Neuron (in vitro differentiated cells): ENCODE data around the gene TOR1AIP2.
"Not testable (repeated sequence)": the region's sequence is repeated elsewhere in the genome, so short reads cannot be mapped to it uniquely, and the experiment has no call there.

Experiments
- H2AFZ ChIP-seq: one replicate; pipeline ENCODE4 v1.6.1; 2013; ENCODE audit warnings: low read depth, mild to moderate bottlenecking, inconsistent platforms, low read length, moderate library complexity
- H3K27me3 ChIP-seq: one replicate; pipeline ENCODE4 v1.6.1; 2013; ENCODE audit warnings: low read length; ENCODE audit not compliant: insufficient read depth
- H3K36me3 ChIP-seq: one replicate; pipeline ENCODE4 v1.6.1; 2013; ENCODE audit warnings: low read length; ENCODE audit not compliant: insufficient read depth
- H3K4me1 ChIP-seq: one replicate; pipeline ENCODE4 v1.6.1; 2013; ENCODE audit warnings: low read length; ENCODE audit not compliant: insufficient read depth
- H3K4me3 ChIP-seq: 2 replicates; pipeline ENCODE4 v1.5.1; 2013; ENCODE audit warnings: mild to moderate bottlenecking, low read length, moderate library complexity
- H3K9me3 ChIP-seq: one replicate; pipeline ENCODE4 v1.6.1; 2013; ENCODE audit warnings: low read length

TOR1AIP2 gene

DNA sequence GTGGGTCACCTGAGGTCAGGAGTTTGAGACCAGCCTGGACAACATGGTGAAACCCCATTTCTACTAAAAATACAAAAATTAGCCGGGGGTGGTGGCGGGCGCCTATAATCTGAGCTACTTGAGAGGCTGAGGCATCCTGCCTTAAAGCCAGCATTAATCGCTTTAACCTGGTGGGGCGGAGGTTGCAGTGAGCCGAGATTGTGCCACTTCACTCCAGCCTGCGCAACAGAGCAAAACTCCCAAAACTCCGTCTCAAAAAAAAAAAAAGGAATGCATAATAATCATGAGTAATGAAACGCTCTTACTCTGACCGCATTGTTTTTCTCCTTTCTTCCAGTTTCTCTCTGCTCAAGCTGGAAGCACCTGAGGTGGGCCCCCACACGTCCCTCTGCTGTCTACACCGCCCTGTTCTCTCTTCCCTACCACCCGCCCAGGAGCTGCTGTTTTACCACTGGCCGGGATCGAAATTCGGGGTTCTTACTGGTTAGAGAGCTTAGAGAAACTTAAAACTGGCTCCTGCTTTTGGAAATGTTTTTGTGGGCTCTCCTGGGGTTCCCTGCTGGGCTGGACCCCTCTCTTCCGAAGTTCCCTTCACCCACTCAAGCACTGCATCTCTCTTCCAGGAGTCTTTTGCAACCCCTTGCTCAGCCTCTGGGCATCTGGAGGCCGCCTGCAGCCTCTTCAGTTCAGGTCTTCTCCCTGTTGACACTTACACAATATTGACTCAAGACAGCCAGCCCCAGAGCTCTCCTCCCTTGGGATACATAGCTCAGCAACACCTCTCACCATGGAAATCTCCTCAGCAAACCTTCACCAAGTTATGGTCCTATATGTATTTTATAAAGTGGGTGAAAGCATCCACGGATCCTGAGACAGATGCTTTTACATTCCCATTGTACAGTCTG, 72.1 kb downstream of the TOR1AIP2 start:
- Histone ChIP-seq H3K9me3 (no peaks in the 10 kb centered on the region), H2AFZ (no peak overlapping the region), H3K4me1 (peaks cover 2% of the 10 kb centered on the region), H3K27me3 (peaks cover 9% of the 10 kb centered on the region), H3K36me3 (no peaks in the 10 kb centered on the region), H3K4me3 (no peak overlapping the region)

DNA sequence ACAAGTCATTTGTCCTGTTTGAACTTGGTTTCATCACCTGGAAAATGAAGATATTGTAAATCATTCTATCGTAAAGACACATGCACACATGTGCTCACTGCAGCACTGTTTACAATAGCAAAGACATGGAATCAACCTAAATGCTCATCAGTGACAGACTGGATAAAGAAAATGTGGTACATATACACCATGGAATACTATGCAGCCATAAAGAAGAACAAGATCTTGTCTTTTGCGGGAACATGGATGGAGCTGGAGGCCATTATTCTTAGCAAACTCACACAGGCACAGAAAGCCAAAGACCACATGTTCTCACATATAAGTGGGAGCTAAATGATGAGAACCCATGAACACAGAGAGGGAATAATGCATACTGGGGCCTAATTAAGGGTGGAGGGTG, 73.2 kb downstream of the TOR1AIP2 start:
- H3K36me3 ChIP-seq, H2AFZ ChIP-seq, H3K27me3 ChIP-seq, H3K4me3 ChIP-seq, H3K9me3 ChIP-seq, H3K4me1 ChIP-seq: not testable (repeated sequence)

DNA sequence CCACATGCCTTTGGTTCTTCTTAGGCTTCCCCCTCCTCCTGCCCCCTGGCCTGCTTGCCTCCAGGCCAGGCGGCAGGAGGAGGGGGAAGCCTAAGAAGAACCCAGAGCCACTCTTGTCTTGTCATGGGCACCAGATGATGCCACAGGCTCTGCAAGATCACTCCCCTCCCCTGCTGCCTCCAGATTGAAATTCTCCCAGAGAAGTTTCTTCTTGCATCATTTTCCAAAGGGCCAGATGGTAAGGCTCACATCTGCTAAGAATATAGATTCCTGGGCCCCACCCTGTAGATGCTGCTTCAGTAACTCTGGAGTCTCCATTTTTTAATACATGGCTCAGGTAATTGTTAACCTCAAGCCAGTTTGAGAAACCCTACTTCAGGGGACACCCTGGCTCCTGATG, 73.7 kb downstream of the TOR1AIP2 start:
- Histone ChIP-seq H3K4me3 (no peak overlapping the region), H3K9me3 (no peaks in the 10 kb centered on the region), H3K4me1 (no peaks in the 10 kb centered on the region), H3K36me3 (no peaks in the 10 kb centered on the region), H3K27me3 (peaks cover 8% of the 10 kb centered on the region), H2AFZ (no peak overlapping the region)

DNA sequence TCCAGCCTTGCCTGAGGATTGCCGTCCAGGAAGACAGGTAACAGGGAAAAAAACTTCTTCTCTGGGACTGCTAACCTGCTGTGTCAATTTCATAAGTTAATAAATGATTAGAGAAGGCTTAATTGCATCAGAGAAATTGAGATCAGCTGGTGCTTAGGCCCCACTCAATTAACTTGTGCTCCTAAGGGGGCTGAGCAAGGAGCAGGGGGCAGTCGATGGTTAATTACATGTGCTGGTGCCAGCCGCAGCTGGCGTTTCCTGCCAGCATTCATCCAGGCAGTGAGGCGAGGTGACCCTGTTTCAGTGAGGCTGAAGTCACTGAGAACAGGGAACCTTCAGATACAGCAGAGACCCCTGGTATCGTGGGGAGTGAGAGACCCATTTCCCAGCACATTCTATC, 74.5 kb downstream of the TOR1AIP2 start:
- Histone ChIP-seq H3K4me3 (no peak overlapping the region), H3K9me3 (no peaks in the 10 kb centered on the region), H3K4me1 (no peaks in the 10 kb centered on the region), H2AFZ (no peak overlapping the region), H3K36me3 (no peaks in the 10 kb centered on the region), H3K27me3 (peaks cover 12% of the 10 kb centered on the region)

DNA sequence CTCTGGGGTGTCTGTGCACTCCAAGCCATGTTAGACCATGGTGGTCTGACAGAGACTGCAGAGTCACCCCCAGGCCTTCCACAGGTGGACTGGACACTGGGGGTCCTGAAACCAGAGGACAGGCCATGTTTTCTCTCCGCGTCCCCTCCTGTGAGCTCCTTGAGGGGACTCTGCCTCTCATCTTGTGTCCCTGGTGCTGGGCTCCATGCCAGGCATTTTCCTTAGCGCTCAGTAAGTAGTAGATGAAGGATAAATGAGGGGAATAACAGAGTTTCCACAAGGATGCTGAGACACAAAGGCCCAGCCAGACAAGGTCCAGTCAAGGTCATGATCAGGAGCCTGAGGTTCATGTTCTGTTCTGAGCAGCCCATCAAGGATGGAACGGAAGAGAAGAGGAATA, 77.1 kb downstream of the TOR1AIP2 start:
- H3K4me1 ChIP-seq = no peaks in the 10 kb centered on the region
- no peak overlapping the region for H2AFZ ChIP-seq
- H3K4me3 ChIP-seq = no peak overlapping the region
- no peaks in the 10 kb centered on the region for H3K9me3 ChIP-seq
- peaks cover 7% of the 10 kb centered on the region for H3K27me3 ChIP-seq
- H3K36me3 ChIP-seq = no peaks in the 10 kb centered on the region

DNA sequence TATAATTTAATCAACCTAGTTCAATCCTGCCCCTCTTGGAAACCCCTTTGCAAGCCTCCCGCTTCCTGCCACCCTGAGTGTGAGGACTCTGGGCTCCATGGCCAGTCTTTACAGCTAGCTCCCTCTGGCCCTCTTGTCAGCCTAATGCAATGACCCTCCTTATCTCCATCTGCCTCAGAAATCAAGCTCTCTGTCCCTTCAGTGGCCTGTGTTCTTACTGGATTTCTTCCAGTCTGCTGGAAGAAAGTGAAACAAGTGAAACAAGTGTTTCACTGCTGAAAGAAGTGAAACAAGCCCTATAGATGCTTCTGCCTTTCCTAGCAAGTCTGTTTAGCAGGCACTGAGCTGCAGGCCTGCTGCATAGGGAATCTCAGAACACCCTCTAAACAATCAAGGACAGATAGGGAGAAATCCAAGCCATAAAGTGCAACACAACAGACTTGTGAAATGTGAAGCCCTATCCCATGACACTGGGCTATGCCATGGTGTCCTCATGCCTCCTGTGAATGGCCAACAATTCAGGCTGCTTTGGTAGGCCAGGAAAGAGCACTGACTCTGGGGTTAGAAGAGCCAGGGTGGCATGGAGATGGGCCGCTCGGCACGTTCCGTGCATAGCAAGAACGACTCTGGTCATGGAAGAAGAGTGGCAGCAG, 78.6 kb downstream of the TOR1AIP2 start:
- no peaks in the 10 kb centered on the region for H3K36me3 ChIP-seq
- peaks cover 13% of the 10 kb centered on the region for H3K27me3 ChIP-seq
- H3K4me3 ChIP-seq = no peak overlapping the region
- H2AFZ ChIP-seq = no peak overlapping the region
- no peaks in the 10 kb centered on the region for H3K4me1 ChIP-seq
- H3K9me3 ChIP-seq = no peaks in the 10 kb centered on the region

DNA sequence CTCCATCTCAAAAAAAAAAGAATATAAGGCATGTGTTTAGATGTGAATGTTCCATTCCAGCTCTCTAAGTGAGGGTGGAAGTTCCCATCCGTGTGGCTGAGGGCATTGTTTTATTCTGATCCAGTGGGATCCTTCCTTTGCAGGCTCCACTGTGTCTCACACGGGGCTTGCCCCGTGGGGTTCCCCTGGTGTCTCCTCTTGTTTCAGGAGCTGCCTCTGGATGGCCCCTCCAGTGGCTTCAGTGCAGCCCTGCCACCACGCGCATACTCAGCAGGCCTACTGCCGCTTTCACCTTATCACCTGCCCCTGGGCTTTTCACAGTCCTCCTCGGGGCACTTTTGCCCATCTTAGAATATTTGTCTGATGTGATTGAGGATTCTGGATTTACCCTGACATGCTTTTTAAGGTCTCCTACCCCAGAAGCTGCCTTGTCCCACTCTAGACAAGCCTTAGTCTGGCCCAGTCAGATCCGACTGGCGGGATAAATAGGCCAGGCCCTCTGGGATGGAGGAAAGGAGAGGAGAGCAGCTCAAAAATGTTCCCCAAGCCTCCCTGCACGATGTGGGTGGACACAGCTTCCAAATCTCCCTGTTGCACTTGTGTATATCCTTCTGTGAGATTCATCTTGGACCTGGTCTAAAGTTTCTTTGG, 79.3 kb downstream of the TOR1AIP2 start:
- peaks cover 16% of the 10 kb centered on the region for H3K27me3 ChIP-seq
- no peak overlapping the region for H2AFZ ChIP-seq
- no peaks in the 10 kb centered on the region for H3K4me1 ChIP-seq
- no peaks in the 10 kb centered on the region for H3K36me3 ChIP-seq
- no peak overlapping the region for H3K4me3 ChIP-seq
- H3K9me3 ChIP-seq = no peaks in the 10 kb centered on the region

DNA sequence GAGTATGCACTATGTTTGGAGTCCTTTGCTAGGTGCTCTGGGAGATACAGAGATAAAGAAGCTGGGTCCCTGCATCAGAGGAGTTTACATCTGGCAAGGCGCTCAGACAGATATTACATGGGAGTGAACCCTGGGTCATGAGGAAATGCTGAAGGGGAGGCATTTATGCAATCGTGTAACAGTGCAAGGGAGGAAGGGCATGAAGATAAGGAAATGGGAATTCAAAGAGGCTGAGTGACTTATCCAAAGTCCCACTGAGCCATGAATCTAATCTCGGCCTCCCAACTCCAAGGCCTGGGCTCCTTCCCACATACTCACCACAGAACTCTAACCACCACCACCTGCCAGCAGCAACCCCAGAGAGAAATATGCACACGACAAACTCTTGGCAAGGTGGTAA, 82.9 kb downstream of the TOR1AIP2 start:
- Histone ChIP-seq H3K36me3 (no peaks in the 10 kb centered on the region), H2AFZ (no peak overlapping the region), H3K4me3 (no peak overlapping the region), H3K9me3 (no peaks in the 10 kb centered on the region), H3K27me3 (peaks cover 18% of the 10 kb centered on the region), H3K4me1 (no peaks in the 10 kb centered on the region)

DNA sequence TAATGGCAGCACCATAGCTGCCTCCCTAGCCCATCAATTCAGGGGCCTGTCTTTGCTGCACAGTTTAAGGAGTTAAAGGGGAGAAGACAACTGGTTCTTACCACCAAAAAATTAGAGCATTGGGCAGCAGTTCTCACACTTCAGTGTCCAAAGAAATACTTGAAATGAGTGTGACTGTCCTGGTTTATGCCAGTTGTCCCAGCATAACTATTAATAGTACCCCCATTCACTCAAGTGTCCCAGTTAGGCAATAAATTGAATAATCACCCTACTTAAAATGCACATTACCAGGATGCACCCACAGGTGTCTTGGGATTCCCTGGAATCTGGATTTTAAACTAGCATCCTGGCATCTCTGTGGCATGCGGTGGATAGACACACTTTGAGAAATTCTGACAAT, 83.5 kb downstream of the TOR1AIP2 start:
- no peaks in the 10 kb centered on the region for H3K36me3 ChIP-seq
- H3K4me1 ChIP-seq = no peaks in the 10 kb centered on the region
- H3K27me3 ChIP-seq = peaks cover 18% of the 10 kb centered on the region
- H3K9me3 ChIP-seq = no peaks in the 10 kb centered on the region
- H3K4me3 ChIP-seq = no peak overlapping the region
- H2AFZ ChIP-seq = no peak overlapping the region

DNA sequence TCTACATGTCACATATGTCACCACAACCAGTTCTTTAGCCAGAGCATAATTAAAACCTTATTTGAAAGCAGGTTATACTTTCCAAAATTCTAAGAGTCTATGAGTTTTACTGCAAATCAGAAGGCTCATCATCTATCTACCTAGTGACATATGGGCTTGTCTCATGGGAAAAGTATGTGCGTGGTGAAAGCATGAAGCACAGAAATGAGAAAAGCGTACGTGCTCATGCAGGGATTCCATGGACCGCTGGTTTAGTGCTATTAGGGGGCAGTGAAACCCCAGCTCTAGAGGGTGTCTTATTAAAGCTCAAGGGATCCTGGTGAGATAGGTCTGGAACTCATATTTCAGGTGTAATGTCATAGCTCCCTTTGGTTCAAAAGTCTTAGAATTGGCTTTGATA, 84.3 kb downstream of the TOR1AIP2 start:
- no peaks in the 10 kb centered on the region for H3K36me3 ChIP-seq
- no peaks in the 10 kb centered on the region for H3K4me1 ChIP-seq
- H3K9me3 ChIP-seq = no peaks in the 10 kb centered on the region
- no peak overlapping the region for H2AFZ ChIP-seq
- peaks cover 19% of the 10 kb centered on the region for H3K27me3 ChIP-seq
- H3K4me3 ChIP-seq = no peak overlapping the region
